ENCODE data around the gene TSHZ2. TPM values are rescaled to one million over a fixed set of nuclear protein-coding genes. Genes with fewer than 3 reads are reported as not detected.

TSHZ2 gene
- total and polyA plus RNA-seq, 9 of the 15 experiments (the other 6 are each of a cell fraction or from before 2014, with no cell fraction given): 0.03 to 0.20 (median 0.05) TPM; not detected in 4

DNA sequence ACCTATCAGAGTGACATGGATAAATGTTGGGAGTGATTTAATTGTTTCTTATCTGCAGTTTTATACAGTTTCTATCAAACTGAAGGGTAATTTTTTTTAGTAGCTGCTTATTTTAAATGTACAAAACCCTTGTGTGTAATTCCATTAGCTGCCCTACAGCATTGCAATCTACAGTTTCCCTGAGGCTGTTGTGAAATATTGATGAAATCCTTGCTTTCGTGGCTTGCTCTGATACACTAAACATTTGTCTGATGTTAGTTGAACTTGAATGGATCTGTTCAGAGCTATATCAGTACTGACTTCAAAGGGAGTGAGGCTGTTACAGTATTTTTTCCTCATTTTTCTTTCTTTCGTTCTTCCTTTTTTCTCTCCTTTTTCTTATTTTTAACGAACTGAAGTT, 255.4 kb downstream of the TSHZ2 start:
- Histone ChIP-seq H2AFZ (ENCODE audit: low read depth, low read length) (no peak overlapping the region), H3K36me3 (ENCODE audit: control insufficient read depth, insufficient read depth, low read length) (no peaks in the 10 kb centered on the region), H3K27me3 (ENCODE audit: control insufficient read depth in 2 of 2, insufficient read depth in 2 of 2, low read length in 2 of 2) (peaks cover 4 to 8% of the 10 kb centered on the region in 2 experiments; a peak in 2 of 5 replicates), H3K9ac (ENCODE audit: insufficient read depth in 1 of 2, low read depth in 2 of 2, low read length in 2 of 2) (no peak overlapping the region), H3K4me2 (ENCODE audit: insufficient read depth, low read length) (no peak overlapping the region), H3K9me1 (ENCODE audit: control insufficient read depth, insufficient read depth, low read length) (no peaks in the 10 kb centered on the region), H3K27ac (ENCODE audit: extremely low read depth, low read depth, low read length) (no peak overlapping the region), H3K79me2 (ENCODE audit: control insufficient read depth, insufficient read depth, low read length) (no peaks in the 10 kb centered on the region), H3K9me3 (replicated peaks; ENCODE audit: control insufficient read depth, insufficient read depth, low read depth, low read length) (no peaks in the 10 kb centered on the region), H4K20me1 (replicated peaks; ENCODE audit: control insufficient read depth, insufficient read depth, low read length) (no peaks in the 10 kb centered on the region), H3K4me3 (no peak overlapping the region), H3K4me1 (replicated peaks in 1 of 2; ENCODE audit: control insufficient read depth in 2 of 2, insufficient read depth in 2 of 2, low read length in 2 of 2) (no peaks in the 10 kb centered on the region)
- in situ Hi-C loops (cut with MboI): no loop called here
- ATAC-seq (no peak), FAIRE-seq (no peak), DNase-seq (ENCODE audit: extremely low read depth in 1 of 4, low spot score in 3 of 4) (no peak)
- TF ChIP-seq KDM4B (IDR thresholded peaks at IDR 0.05; ENCODE audit: borderline replicate concordance in 2 of 2, low read depth in 1 of 2): no peak
- TF ChIP-seq ZNF384 (IDR thresholded peaks at IDR 0.05; ENCODE audit: low read depth, low read length): no peak
- no peak for TF ChIP-seq LEF1 (IDR thresholded peaks at IDR 0.05)
- no peak for TF ChIP-seq ZFP30 (CRISPR knock-in tag; IDR thresholded peaks at IDR 0.05; ENCODE audit: borderline replicate concordance)
- TF ChIP-seq KAT2B (IDR thresholded peaks at IDR 0.05; ENCODE audit: low read depth, low read length): no peak
- no peak for TF ChIP-seq NFYB (IDR thresholded peaks at IDR 0.05; ENCODE audit: extremely low read depth, insufficient read length)
- TF ChIP-seq ZNF740 (CRISPR knock-in tag; IDR thresholded peaks at IDR 0.05): no peak
- TF ChIP-seq ZNF740 (tag; IDR thresholded peaks at IDR 0.05): no peak
- TF ChIP-seq, protein P1, sequence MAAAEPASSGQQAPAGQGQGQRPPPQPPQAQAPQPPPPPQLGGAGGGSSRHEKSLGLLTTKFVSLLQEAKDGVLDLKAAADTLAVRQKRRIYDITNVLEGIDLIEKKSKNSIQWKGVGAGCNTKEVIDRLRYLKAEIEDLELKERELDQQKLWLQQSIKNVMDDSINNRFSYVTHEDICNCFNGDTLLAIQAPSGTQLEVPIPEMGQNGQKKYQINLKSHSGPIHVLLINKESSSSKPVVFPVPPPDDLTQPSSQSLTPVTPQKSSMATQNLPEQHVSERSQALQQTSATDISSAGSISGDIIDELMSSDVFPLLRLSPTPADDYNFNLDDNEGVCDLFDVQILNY (CRISPR knock-in tag; IDR thresholded peaks at IDR 0.05): no peak
- TF ChIP-seq GTF2E2 (tag; IDR thresholded peaks at IDR 0.05): no peak
- intact Hi-C loops (cut with micrococcal nuclease): no loop called here
- CTCF ChIA-PET (ENCODE audit: low intra/inter-chr PET ratio): interaction anchor here (0.7 kb wide), 1 partner anchor 103 kb away, joined by 3 read pairs; no protein-coding TSS in a partner anchor
- no TSS peak for BruUV-seq (replicated peaks)
- POLR2A ChIA-PET: no interaction called here
- 7% methylated on average over 3 of the region's 3 CpGs for WGBS (ENCODE audit: insufficient coverage, low coverage, missing lambda C conversion rate)
